Stomach (tissue), 9 donors: ENCODE results near the gene DAG1. TPM values are rescaled to one million over a fixed set of nuclear protein-coding genes. Genes with fewer than 3 reads are reported as not detected.

Source experiments
- DNase-seq, 2 donors: peaks; one replicate each; pipeline versions ENCODE4 v3.0.0 to v3.0.0-alpha.2; 2013 to 2019
- H3K27ac ChIP-seq, 5 donors: fragments of 200-600 bp in 4 of 5; sonication (generic) in 4 of 5; one replicate each; pipeline ENCODE4 v1.5.1; 2013 to 2019; ENCODE audit warnings: mild to moderate bottlenecking in 1 of 5, moderate library complexity in 1 of 5
- H3K27me3 ChIP-seq, 3 donors: fragments of 200-600 bp; sonication (generic); one replicate each; pipeline ENCODE4 v1.5.1; 2017 to 2019; ENCODE audit warnings: mixed run types in 1 of 3
- H3K36me3 ChIP-seq, 4 donors: fragments of 200-600 bp; sonication (generic); 1 replicate in 3 of 4; 2 replicates in 1 of 4; pipeline ENCODE4 v1.5.1; 2016 to 2019
- H3K4me1 ChIP-seq, 4 donors: fragments of 200-600 bp; sonication (generic); one replicate each; pipeline ENCODE4 v1.5.1; 2016 to 2019
- H3K4me3 ChIP-seq, 4 donors: fragments of 200-600 bp; sonication (generic) in 3 of 4; one replicate each; pipeline ENCODE4 v1.5.1; 2016 to 2019; ENCODE audit warnings: mild to moderate bottlenecking in 1 of 4
- H3K9me3 ChIP-seq, 4 donors: fragments of 200-600 bp; sonication (generic); one replicate each; pipeline ENCODE4 v1.5.1; 2016 to 2019
- EP300 ChIP-seq: sonication (generic); formaldehyde crosslinking; IDR thresholded peaks from one replicate; pipeline ENCODE4 v1.6.1; 2017; ENCODE audit warnings: antibody characterized with exemption
- POLR2A ChIP-seq, 4 donors: fragments of 450-650 bp; IDR thresholded peaks; one replicate each; pipeline ENCODE4 v1.6.1; 2016; ENCODE audit warnings: antibody characterized with exemption in 4 of 4, control low read depth in 2 of 4, mild to moderate bottlenecking in 1 of 4, moderate library complexity in 1 of 4
- POLR2AphosphoS5 ChIP-seq, 3 donors: sonication (generic); formaldehyde crosslinking; IDR thresholded peaks; one replicate each; pipeline ENCODE4 v1.6.1; 2016; ENCODE audit warnings: antibody characterized with exemption in 3 of 3
- WGBS, 5 donors: extraction: QIAGEN DNeasy Blood & Tissue Kit in 3 of 5; methylation state at CpG; one replicate each; pipeline versions ENCODE4 v1.1.5 to v1.1.7; 2013 to 2018; 5-methylcytosine and 5-hydroxymethylcytosine counted together
- intact Hi-C: fragments of 100-400 bp; cut with DNase I; formaldehyde crosslinking; loops from one replicate; pipeline ENCODE4 v1.15.1; 2023; ENCODE audit warnings: low total_unique reads
- polyA plus RNA-seq, 3 donors: library from polyadenylated mRNA; stranded (reverse); fragments of 200-250 nt; gene quantifications; one replicate each; pipeline ENCODE4 v1.2.3, GENCODE V29; 2013
- total RNA-seq, 5 donors: library from RNA; depleted of rRNA; stranded (reverse); fragments of >200 nt; gene quantifications; one replicate each; pipeline versions ENCODE4 v1.1.0 to v1.2.3, GENCODE V29; 2014 to 2016
- TF ChIP-seq, protein P1 (sequence below), 7 experiments: fragments of 450-650 bp in 4 of 7; fragments of 200-600 bp in 3 of 7; sonication (generic) in 3 of 7; IDR thresholded peaks; one replicate each; pipeline ENCODE4 v1.5.1; 2016 to 2019; ENCODE audit warnings: antibody characterized with exemption in 7 of 7, control low read depth in 2 of 7, mild to moderate bottlenecking in 1 of 7
- donor health status: healthy with polysubstance abuse.
- donor health status: Bipolar disorder and iron deficiency.
- donor health status: healthy.

DAG1 gene
- total and polyA plus RNA-seq, 8 donors = 4.1 to 144 (median 31.4) TPM

DNA sequence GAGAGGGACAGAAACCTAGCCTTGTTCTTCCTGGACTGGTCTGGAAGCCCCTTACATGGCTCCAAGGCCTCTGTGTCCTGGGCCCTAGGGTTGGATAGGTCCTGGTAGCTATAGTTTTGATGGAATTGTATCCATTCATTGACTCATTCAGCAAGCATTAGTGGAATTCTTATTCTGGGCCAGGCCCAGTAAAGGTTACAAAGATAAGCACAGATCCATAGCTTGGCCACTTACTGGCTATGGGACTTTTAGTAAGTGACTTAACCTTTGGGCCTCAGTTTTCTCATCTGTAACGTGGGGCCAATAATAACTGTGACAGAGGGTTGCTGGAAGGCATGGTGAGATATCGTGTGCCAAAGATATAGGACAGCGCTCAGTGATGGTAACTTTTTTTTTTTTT is 13.6 kb upstream of the DAG1 start:
- no peaks in the 10 kb centered on the region for H3K9me3 ChIP-seq
- H3K27me3 ChIP-seq = no peaks in the 10 kb centered on the region
- TF ChIP-seq EP300 = no peak
- TF ChIP-seq POLR2A (IDR thresholded peaks at IDR 0.05) = no peak
- TF ChIP-seq, protein P1, sequence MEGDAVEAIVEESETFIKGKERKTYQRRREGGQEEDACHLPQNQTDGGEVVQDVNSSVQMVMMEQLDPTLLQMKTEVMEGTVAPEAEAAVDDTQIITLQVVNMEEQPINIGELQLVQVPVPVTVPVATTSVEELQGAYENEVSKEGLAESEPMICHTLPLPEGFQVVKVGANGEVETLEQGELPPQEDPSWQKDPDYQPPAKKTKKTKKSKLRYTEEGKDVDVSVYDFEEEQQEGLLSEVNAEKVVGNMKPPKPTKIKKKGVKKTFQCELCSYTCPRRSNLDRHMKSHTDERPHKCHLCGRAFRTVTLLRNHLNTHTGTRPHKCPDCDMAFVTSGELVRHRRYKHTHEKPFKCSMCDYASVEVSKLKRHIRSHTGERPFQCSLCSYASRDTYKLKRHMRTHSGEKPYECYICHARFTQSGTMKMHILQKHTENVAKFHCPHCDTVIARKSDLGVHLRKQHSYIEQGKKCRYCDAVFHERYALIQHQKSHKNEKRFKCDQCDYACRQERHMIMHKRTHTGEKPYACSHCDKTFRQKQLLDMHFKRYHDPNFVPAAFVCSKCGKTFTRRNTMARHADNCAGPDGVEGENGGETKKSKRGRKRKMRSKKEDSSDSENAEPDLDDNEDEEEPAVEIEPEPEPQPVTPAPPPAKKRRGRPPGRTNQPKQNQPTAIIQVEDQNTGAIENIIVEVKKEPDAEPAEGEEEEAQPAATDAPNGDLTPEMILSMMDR (IDR thresholded peaks at IDR 0.05) = no peak
- no peak for TF ChIP-seq POLR2AphosphoS5 (IDR thresholded peaks at IDR 0.05)
- WGBS, 5 donors = 76 to 91% (median 83%) methylated on average over 2 to 3 of the region's 3 CpGs
- DNase-seq = no peak
- H3K4me1 ChIP-seq = peaks cover 14 to 32% (median 18%) of the 10 kb centered on the region in 4 donors
- intact Hi-C loops = no loop called here
- no peak overlapping the region for H3K4me3 ChIP-seq
- no peak overlapping the region for H3K27ac ChIP-seq
- no peaks in the 10 kb centered on the region for H3K36me3 ChIP-seq

DNA sequence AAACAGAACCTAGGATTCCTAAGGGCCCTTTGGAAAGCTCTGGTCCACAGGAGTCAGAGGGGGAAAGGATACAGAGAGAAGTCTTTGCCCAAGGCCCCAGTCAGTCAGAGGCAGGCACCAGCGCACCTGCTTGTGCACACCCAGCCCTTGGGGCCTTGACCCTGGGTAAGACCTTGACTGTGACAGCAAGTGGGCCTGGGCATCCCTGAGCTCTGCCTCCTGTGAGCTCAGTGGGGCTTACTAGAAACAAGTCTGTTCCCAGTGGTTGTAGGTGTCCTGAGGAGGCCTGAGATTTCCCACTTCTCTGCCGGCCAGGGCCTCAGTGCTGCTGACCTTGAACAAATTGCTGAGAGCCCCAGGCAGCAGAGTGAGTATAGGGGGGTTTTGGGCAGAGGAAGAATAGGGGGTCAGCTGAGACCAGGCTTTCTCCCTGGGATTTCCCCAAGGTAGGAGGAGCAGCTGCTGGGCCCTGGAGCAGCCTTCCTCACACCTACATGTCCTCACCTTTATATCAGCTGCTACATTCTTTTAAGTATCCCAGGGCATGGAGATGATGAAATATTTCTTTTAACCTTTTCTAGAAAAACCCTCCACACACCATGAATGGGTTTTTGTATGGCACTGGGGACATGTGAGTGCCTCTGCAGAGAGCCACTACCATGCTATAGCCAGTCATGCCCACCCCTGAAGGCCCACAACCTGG is 9.7 kb upstream of the DAG1 start:
- DNase-seq = no peak
- TF ChIP-seq EP300 (no peak), POLR2A (IDR thresholded peaks at IDR 0.05) (no peak), POLR2AphosphoS5 (IDR thresholded peaks at IDR 0.05) (no peak)
- TF ChIP-seq, protein P1 (IDR thresholded peaks at IDR 0.05) = no peak
- intact Hi-C loops = no loop called here
- Histone ChIP-seq H3K4me1 (peaks cover 14 to 41% (median 20%) of the 10 kb centered on the region in 4 donors), H3K27me3 (no peaks in the 10 kb centered on the region), H3K9me3 (no peaks in the 10 kb centered on the region), H3K27ac (no peak overlapping the region), H3K36me3 (no peaks in the 10 kb centered on the region), H3K4me3 (no peak overlapping the region)
- 63 to 90% (median 84%) methylated on average over 1 to 2 of the region's 2 CpGs for WGBS, 5 donors

DNA sequence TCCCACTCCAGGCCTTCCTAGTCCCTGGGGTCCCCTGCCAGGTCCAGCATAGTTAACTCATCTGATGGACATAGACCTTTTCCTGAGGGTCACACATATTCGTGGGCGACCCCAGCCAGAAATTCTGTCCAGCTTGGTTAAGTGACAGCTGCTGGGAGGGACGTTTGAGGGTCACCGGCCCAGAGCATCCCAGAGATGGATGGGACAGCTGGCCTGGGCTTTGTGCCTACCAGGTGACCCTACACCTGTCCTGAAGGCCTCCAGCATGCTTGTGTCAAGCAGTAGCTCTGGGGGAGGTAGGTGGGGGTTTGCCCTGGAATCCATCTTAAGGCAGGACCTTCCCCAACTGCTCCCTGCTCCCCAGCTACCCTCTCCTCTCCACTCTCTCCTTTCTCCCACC is 9.1 kb upstream of the DAG1 start:
- no peak for DNase-seq
- WGBS, 5 donors = 80 to 98% (median 88%) methylated on average over 4 of the region's 4 CpGs

DNA sequence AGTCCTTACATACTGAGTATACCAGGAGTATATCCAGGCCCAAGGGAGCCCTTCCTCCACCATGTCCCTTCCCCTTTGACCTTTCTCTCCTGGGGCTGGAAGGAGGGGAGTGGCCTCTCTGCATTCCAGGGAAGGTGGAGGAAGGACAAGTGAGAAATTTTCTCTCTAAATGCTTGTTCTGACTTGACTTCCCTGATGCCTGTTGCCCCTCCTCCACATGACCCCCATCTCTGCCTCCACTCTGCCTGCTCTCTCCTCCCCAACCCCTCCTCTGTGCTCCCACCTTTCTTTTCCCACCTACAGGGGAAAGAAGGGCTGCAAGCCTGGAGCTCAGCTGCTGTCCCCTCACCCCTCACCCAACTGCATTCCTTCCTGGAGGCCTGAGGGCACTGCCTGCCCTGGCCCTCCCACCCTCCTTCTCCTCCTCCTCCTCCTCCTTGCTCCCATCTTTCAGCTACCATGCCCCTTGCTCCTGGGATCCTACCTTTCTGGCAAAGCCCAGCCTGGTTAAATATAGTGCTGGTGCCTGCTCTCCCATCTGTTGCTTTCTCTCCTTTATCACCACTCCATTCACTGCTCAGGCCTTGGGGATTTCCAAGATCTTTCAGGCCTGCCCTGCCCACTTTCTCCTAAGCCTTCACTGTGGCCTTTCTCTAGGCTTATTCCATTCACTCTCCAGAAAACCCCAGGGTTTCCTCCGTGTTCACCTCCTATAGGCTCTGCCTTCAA is 8.5 kb upstream of the DAG1 start:
- 11 to 38% (median 27%) methylated on average over 1 of the region's 1 CpG for WGBS, 5 donors
- no peaks in the 10 kb centered on the region for H3K9me3 ChIP-seq
- intact Hi-C loops = no loop called here
- no peak for TF ChIP-seq EP300
- TF ChIP-seq POLR2A (IDR thresholded peaks at IDR 0.05) = no peak
- no peak for TF ChIP-seq POLR2AphosphoS5 (IDR thresholded peaks at IDR 0.05)
- TF ChIP-seq, protein P1 (IDR thresholded peaks at IDR 0.05) = no peak
- H3K4me3 ChIP-seq = no peak overlapping the region
- peak overlapping the region; percentile 30 to 77 (median 67) for H3K27ac ChIP-seq
- no peaks in the 10 kb centered on the region for H3K36me3 ChIP-seq
- peak in 1 of 2 donors; percentile 61 for DNase-seq
- peaks cover 25 to 53% (median 31%) of the 10 kb centered on the region in 4 donors for H3K4me1 ChIP-seq
- H3K27me3 ChIP-seq = no peaks in the 10 kb centered on the region

More for the DNA sequence above, 9.1 kb upstream of the DAG1 start:
- H3K4me3 ChIP-seq = no peak overlapping the region
- no peaks in the 10 kb centered on the region for H3K27me3 ChIP-seq
- no peaks in the 10 kb centered on the region for H3K36me3 ChIP-seq
- intact Hi-C loops = no loop called here
- H3K4me1 ChIP-seq = peaks cover 20 to 47% (median 25%) of the 10 kb centered on the region in 4 donors
- no peaks in the 10 kb centered on the region for H3K9me3 ChIP-seq
- peak overlapping the region in 4 of 5 donors; percentile 59 to 77 (median 70) for H3K27ac ChIP-seq
- no peak for TF ChIP-seq POLR2A (IDR thresholded peaks at IDR 0.05)
- no peak for TF ChIP-seq EP300
- TF ChIP-seq, protein P1 (IDR thresholded peaks at IDR 0.05) = no peak
- no peak for TF ChIP-seq POLR2AphosphoS5 (IDR thresholded peaks at IDR 0.05)
